HepG2 (cell line): ENCODE data around the gene DOCK4. TPM values are rescaled to one million over a fixed set of nuclear protein-coding genes. Genes with fewer than 3 reads are reported as not detected.

Source experiments
- BRD4 ChIP-seq: sonication (generic); formaldehyde crosslinking; IDR thresholded peaks from 2 replicates; pipeline ENCODE4 v1.4.0; 2020; ENCODE audit warnings: missing genetic modification reagents
- EZH2 ChIP-seq: conservative IDR thresholded peaks from 2 replicates; pipeline ENCODE4 v1.6.1; 2012; ENCODE audit warnings: mild to moderate bottlenecking, low read depth, low read length, moderate library complexity
- KLF16 ChIP-seq, 2 experiments: sonication (generic) in 1 of 2; formaldehyde crosslinking in 1 of 2; IDR thresholded peaks; 2 replicates each; pipeline versions ENCODE4 v1.6.1 to v1.8.0; 2016 to 2023; ENCODE audit warnings: missing genetic modification reagents in 2 of 2, missing compliant biosample characterization in 1 of 2
- KLF6 ChIP-seq: IDR thresholded peaks from 2 replicates; pipeline ENCODE4 v1.8.0; 2016; ENCODE audit warnings: missing biosample characterization, missing genetic modification reagents
- MEIS2 ChIP-seq: sonication (generic); formaldehyde crosslinking; IDR thresholded peaks from 2 replicates; pipeline ENCODE4 v1.9.0; 2021; ENCODE audit warnings: mild to moderate bottlenecking, missing genetic modification reagents
- NCOA2 ChIP-seq: sonication (generic); formaldehyde crosslinking; IDR thresholded peaks from 2 replicates; pipeline ENCODE4 v1.8.0; 2022; ENCODE audit warnings: inconsistent platforms
- PCBP1 ChIP-seq: fragments of 200-400 bp; formaldehyde crosslinking; IDR thresholded peaks from 2 replicates; pipeline ENCODE4 v1.6.1; 2017; ENCODE audit warnings: mild to moderate bottlenecking, low read depth, low read length, borderline replicate concordance
- SIX1 ChIP-seq: sonication (generic); formaldehyde crosslinking; IDR thresholded peaks from 2 replicates; pipeline ENCODE4 v1.4.0; 2020; ENCODE audit warnings: missing genetic modification reagents, borderline replicate concordance
- SNAPC2 ChIP-seq: sonication (generic); formaldehyde crosslinking; IDR thresholded peaks from 2 replicates; pipeline ENCODE4 v1.8.1; 2022; ENCODE audit warnings: mild to moderate bottlenecking, missing genetic modification reagents
- TARDBP ChIP-seq: sonication (generic); formaldehyde crosslinking; IDR thresholded peaks from 2 replicates; pipeline ENCODE4 v1.8.0; 2022; ENCODE audit warnings: mild to moderate bottlenecking, missing genetic modification reagents
- TCF7 ChIP-seq: sonication (generic); IDR thresholded peaks from 2 replicates; pipeline ENCODE4 v1.6.1; 2016; ENCODE audit warnings: antibody characterized with exemption, low read depth
- YEATS2 ChIP-seq: sonication (generic); formaldehyde crosslinking; IDR thresholded peaks from 2 replicates; pipeline ENCODE4 v1.4.0; 2020; ENCODE audit warnings: missing genetic modification reagents, borderline replicate concordance
- ZMYM2 ChIP-seq: sonication (generic); formaldehyde crosslinking; IDR thresholded peaks from 2 replicates; pipeline ENCODE4 v1.8.0; 2022; ENCODE audit warnings: mild to moderate bottlenecking, missing genetic modification reagents
- ZNF766 ChIP-seq: sonication (generic); formaldehyde crosslinking; IDR thresholded peaks from 2 replicates; pipeline ENCODE4 v1.5.0; 2020; ENCODE audit warnings: missing genetic modification reagents, borderline replicate concordance
- ZNF781 ChIP-seq: sonication (generic); formaldehyde crosslinking; IDR thresholded peaks from 2 replicates; pipeline ENCODE4 v1.5.1; 2020; ENCODE audit warnings: borderline replicate concordance, mild to moderate bottlenecking, missing genetic modification reagents; ENCODE audit errors: not compliant biosample characterization
- ZNF83 ChIP-seq: sonication (generic); formaldehyde crosslinking; IDR thresholded peaks from 2 replicates; pipeline ENCODE4 v1.4.0; 2020; ENCODE audit warnings: missing genetic modification reagents, mild to moderate bottlenecking, borderline replicate concordance
- ZZZ3 ChIP-seq: sonication (generic); formaldehyde crosslinking; IDR thresholded peaks from 2 replicates; pipeline ENCODE4 v1.4.0; 2020; ENCODE audit warnings: missing genetic modification reagents, mild to moderate bottlenecking, borderline replicate concordance
- polyA plus RNA-seq, 8 experiments: library from polyadenylated mRNA; depleted of rRNA in 3 of 8; stranded (reverse) in 7 of 8; unstranded in 1 of 8; fragments of >200 nt; fragmentation: Illumina TruSeq in 4 of 8; extraction: Trizol in 4 of 8; gene quantifications; 2 replicates each; pipeline versions ENCODE4 v1.2.1 to v1.2.3, GENCODE V29; 2011 to 2016; ENCODE audit warnings: low read depth in 4 of 8, missing spikeins in 1 of 8, mixed read lengths in 1 of 8; ENCODE audit not compliant: insufficient read depth in 1 of 8
- total RNA-seq, 5 experiments: library from RNA; depleted of rRNA; stranded (reverse); fragments of >200 nt; fragmentation: Illumina TruSeq; extraction: Trizol; gene quantifications; 2 replicates each; pipeline ENCODE4 v1.2.3, GENCODE V29; 2016; ENCODE audit warnings: low read depth in 1 of 5
- TF ChIP-seq, protein P1 (sequence below): sonication (generic); formaldehyde crosslinking; IDR thresholded peaks from 2 replicates; pipeline ENCODE4 v1.4.0; 2020; ENCODE audit warnings: missing genetic modification reagents, borderline replicate concordance
- TF ChIP-seq, protein P2 (sequence below): sonication (generic); formaldehyde crosslinking; IDR thresholded peaks from 2 replicates; pipeline ENCODE4 v1.4.0; 2020; ENCODE audit warnings: missing genetic modification reagents
- TF ChIP-seq, protein P3 (sequence below): sonication (generic); formaldehyde crosslinking; IDR thresholded peaks from 2 replicates; pipeline ENCODE4 v1.5.1; 2020; ENCODE audit warnings: missing genetic modification reagents, mild to moderate bottlenecking, borderline replicate concordance

Gene DOCK4
- total and polyA plus RNA-seq, 2 of the 13 experiments (the other 11 are each of a cell fraction or from before 2014, with no cell fraction given), result 13.5 to 17.4 TPM

DNA sequence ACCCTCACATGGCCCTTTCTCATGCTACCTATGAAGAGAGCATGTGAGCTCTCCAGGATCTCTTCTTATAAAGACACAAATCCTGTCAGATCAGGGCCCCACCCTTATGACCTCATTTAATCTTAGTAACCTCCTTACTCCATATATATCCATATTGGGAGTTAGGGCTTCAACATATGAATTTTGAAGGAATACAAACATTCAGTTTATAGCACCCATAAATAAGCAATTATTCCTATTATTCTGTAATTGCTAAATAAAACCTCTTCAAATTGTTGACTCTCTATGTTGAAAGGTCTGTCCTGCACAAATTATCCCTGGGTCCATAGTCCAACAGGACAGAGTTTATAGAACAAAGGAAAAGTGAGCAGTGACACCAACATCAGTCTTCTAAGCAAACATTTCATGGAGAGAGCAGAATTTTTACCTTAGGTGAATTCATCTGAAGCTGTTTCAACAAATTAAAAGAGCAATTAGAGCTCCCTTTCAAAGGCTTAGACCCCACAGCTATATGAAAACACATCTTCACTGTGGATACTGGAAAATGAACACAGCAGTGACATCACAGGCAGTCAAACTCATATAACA lies 12.2 kb downstream of the DOCK4 start (continued):
- TF ChIP-seq BRD4 (CRISPR knock-in tag) (no peak), NCOA2 (CRISPR knock-in tag) (peak; percentile 86), ZZZ3 (CRISPR knock-in tag) (no peak), YEATS2 (CRISPR knock-in tag) (no peak), ZMYM2 (CRISPR knock-in tag) (peak; percentile 66; the same call in 1 of the 2 replicates), KLF16 (CRISPR knock-in tag; IDR thresholded peaks at IDR 0.05) (no peak), ZNF766 (CRISPR knock-in tag) (no peak), PCBP1 (no peak), KLF6 (CRISPR knock-in tag) (no peak), TARDBP (peak; percentile 38; the same call in 1 of the 2 replicates), TCF7 (peak; percentile 84), SIX1 (CRISPR knock-in tag) (peak; percentile 70; the same call in 1 of the 2 replicates), EZH2 (no peak), ZNF83 (CRISPR knock-in tag) (no peak), SNAPC2 (CRISPR knock-in tag) (no peak), MEIS2 (CRISPR knock-in tag) (no peak), ZNF781 (CRISPR knock-in tag) (no peak)
- TF ChIP-seq, protein P1, sequence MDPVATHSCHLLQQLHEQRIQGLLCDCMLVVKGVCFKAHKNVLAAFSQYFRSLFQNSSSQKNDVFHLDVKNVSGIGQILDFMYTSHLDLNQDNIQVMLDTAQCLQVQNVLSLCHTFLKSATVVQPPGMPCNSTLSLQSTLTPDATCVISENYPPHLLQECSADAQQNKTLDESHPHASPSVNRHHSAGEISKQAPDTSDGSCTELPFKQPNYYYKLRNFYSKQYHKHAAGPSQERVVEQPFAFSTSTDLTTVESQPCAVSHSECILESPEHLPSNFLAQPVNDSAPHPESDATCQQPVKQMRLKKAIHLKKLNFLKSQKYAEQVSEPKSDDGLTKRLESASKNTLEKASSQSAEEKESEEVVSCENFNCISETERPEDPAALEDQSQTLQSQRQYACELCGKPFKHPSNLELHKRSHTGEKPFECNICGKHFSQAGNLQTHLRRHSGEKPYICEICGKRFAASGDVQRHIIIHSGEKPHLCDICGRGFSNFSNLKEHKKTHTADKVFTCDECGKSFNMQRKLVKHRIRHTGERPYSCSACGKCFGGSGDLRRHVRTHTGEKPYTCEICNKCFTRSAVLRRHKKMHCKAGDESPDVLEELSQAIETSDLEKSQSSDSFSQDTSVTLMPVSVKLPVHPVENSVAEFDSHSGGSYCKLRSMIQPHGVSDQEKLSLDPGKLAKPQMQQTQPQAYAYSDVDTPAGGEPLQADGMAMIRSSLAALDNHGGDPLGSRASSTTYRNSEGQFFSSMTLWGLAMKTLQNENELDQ (CRISPR knock-in tag), result no peak
- TF ChIP-seq, protein P2, sequence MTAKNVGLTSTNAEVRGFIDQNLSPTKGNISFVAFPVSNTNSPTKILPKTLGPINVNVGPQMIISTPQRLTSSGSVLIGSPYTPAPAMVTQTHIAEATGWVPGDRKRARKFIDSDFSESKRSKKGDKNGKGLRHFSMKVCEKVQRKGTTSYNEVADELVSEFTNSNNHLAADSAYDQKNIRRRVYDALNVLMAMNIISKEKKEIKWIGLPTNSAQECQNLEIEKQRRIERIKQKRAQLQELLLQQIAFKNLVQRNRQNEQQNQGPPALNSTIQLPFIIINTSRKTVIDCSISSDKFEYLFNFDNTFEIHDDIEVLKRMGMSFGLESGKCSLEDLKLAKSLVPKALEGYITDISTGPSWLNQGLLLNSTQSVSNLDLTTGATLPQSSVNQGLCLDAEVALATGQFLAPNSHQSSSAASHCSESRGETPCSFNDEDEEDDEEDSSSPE (CRISPR knock-in tag), result no peak
- TF ChIP-seq, protein P3, sequence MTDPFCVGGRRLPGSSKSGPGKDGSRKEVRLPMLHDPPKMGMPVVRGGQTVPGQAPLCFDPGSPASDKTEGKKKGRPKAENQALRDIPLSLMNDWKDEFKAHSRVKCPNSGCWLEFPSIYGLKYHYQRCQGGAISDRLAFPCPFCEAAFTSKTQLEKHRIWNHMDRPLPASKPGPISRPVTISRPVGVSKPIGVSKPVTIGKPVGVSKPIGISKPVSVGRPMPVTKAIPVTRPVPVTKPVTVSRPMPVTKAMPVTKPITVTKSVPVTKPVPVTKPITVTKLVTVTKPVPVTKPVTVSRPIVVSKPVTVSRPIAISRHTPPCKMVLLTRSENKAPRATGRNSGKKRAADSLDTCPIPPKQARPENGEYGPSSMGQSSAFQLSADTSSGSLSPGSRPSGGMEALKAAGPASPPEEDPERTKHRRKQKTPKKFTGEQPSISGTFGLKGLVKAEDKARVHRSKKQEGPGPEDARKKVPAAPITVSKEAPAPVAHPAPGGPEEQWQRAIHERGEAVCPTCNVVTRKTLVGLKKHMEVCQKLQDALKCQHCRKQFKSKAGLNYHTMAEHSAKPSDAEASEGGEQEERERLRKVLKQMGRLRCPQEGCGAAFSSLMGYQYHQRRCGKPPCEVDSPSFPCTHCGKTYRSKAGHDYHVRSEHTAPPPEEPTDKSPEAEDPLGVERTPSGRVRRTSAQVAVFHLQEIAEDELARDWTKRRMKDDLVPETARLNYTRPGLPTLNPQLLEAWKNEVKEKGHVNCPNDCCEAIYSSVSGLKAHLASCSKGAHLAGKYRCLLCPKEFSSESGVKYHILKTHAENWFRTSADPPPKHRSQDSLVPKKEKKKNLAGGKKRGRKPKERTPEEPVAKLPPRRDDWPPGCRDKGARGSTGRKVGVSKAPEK (CRISPR knock-in tag), result no peak
